ENCODE data around the gene HYOU1. TPM values are rescaled to one million over a fixed set of nuclear protein-coding genes. Genes with fewer than 3 reads are reported as not detected.
"Not testable (repeated sequence)": the region's sequence is repeated elsewhere in the genome, so short reads cannot be mapped to it uniquely, and the experiment has no call there.

Gene HYOU1
- total RNA-seq (100 to 1,000 TPM in 1 of 2 donors, 10 to 100 TPM in 1; 46.6 to 252 TPM), polyA plus RNA-seq (100 to 1,000 TPM in 1 of 2 donors, 10 to 100 TPM in 1; 59.7 to 152 TPM)
- long read RNA-seq, donor 1, full-length matches to known transcripts: 6 of 6 reads
- long read RNA-seq, donor 1, partial matches to known transcripts: 0 of 6 reads
- long read RNA-seq, donor 1, other reads (novel, unspliced or antisense): 0 of 6 reads
- long read RNA-seq, donor 2, partial matches to known transcripts: 35 of 37 reads
- long read RNA-seq, donor 2, other reads (novel, unspliced or antisense): 0 of 37 reads
- long read RNA-seq, donor 3, full-length matches to known transcripts: 1 of 1 reads
- long read RNA-seq, donor 3, partial matches to known transcripts: 0 of 1 reads
- long read RNA-seq, donor 3, other reads (novel, unspliced or antisense): 0 of 1 reads
- long read RNA-seq, donor 4: 0 reads
- long read RNA-seq, donor 5, full-length matches to known transcripts: 2 of 7 reads
- long read RNA-seq, donor 5, partial matches to known transcripts: 5 of 7 reads
- long read RNA-seq, donor 5, other reads (novel, unspliced or antisense): 0 of 7 reads

- H3K4me3 ChIP-seq: peak within 1 kb of the TSS; percentile 89
Observed at GRCh38 chr11:119057000-119057769, at the start of gene HYOU1. TSS of gene HYOU1 (minus strand) at chr11:119057205. CDS start at chr11:119056160, 1,045 bp downstream.

GRCh38 chr11:119103793-119104192 lies 46.8 kb upstream of the HYOU1 start:
- Histone ChIP-seq H3K9me3 (ENCODE audit: control insufficient read depth in 4 of 4, insufficient read depth in 3 of 4, low read length in 3 of 4) (peaks cover 0 to 2% (median 0%) of the 10 kb centered on the region in 4 donors), H3K36me3 (ENCODE audit: control insufficient read depth in 4 of 4, insufficient read depth in 4 of 4, low read length in 4 of 4) (peaks cover 0 to 2% (median 0%) of the 10 kb centered on the region in 4 donors), H3K9ac (ENCODE audit: insufficient read depth in 1 of 2, low read length in 2 of 2) (no peak overlapping the region), H3K4me3 (no peak overlapping the region), H3K27ac (ENCODE audit: low read depth in 1 of 2, low read length in 1 of 2) (no peak overlapping the region), H3K4me1 (ENCODE audit: control insufficient read depth in 5 of 5, insufficient read depth in 5 of 5, low read length in 5 of 5) (peaks cover 4 to 40% (median 23%) of the 10 kb centered on the region in 5 donors), H3K27me3 (ENCODE audit: control insufficient read depth in 3 of 3, insufficient read depth in 3 of 3, low read length in 2 of 3) (no peaks in the 10 kb centered on the region)
- DNase-seq: no peak
- TF ChIP-seq CTCF (IDR thresholded peaks at IDR 0.05; ENCODE audit: control extremely low read depth, extremely low read depth): no peak
- WGBS, 2 donors: 68 to 69% methylated on average over 4 of the region's 4 CpGs
- ATAC-seq (ENCODE audit: insufficient read depth, low FRiP score): no peak

More at GRCh38 chr11:119057000-119057769, at the start of gene HYOU1:
- Histone ChIP-seq H3K9ac (ENCODE audit: insufficient read depth in 1 of 2, low read length in 2 of 2) (peak within 1 kb of the TSS; percentile 70 to 90), H3K27me3 (ENCODE audit: control insufficient read depth in 3 of 3, insufficient read depth in 3 of 3, low read length in 2 of 3) (no peaks in the 10 kb centered on the region), H3K36me3 (ENCODE audit: control insufficient read depth in 4 of 4, insufficient read depth in 4 of 4, low read length in 4 of 4) (peaks cover 16 to 30% (median 27%) of the 10 kb centered on the region in 4 donors), H3K27ac (ENCODE audit: low read depth in 1 of 2, low read length in 1 of 2) (peak within 1 kb of the TSS; percentile 93 to 94), H3K4me1 (ENCODE audit: control insufficient read depth in 5 of 5, insufficient read depth in 5 of 5, low read length in 5 of 5) (peaks cover 0 to 13% (median 7%) of the 10 kb centered on the region in 5 donors), H3K9me3 (ENCODE audit: control insufficient read depth in 4 of 4, insufficient read depth in 3 of 4, low read length in 3 of 4) (no peaks in the 10 kb centered on the region)
- 0% methylated on average over 69 to 79 of the region's 79 CpGs for WGBS, 2 donors
- ATAC-seq (ENCODE audit: insufficient read depth, low FRiP score): peak; percentile 98
- TF ChIP-seq CTCF (IDR thresholded peaks at IDR 0.05; ENCODE audit: control extremely low read depth, extremely low read depth): no peak
- DNase-seq: peak; percentile 96 to 98 (median 97)

GRCh38 chr11:119103161-119103664 lies 46.2 kb upstream of the HYOU1 start:
- DNase-seq; H3K4me3 ChIP-seq; H3K9me3 ChIP-seq (ENCODE audit: control insufficient read depth in 4 of 4, insufficient read depth in 3 of 4, low read length in 3 of 4); H3K9ac ChIP-seq (ENCODE audit: insufficient read depth in 1 of 2, low read length in 2 of 2); ATAC-seq (ENCODE audit: insufficient read depth, low FRiP score); H3K36me3 ChIP-seq (ENCODE audit: control insufficient read depth in 4 of 4, insufficient read depth in 4 of 4, low read length in 4 of 4); H3K27me3 ChIP-seq (ENCODE audit: control insufficient read depth in 3 of 3, insufficient read depth in 3 of 3, low read length in 2 of 3): not testable (repeated sequence)
- Histone ChIP-seq H3K4me1 (ENCODE audit: control insufficient read depth in 5 of 5, insufficient read depth in 5 of 5, low read length in 5 of 5) (peaks cover 4 to 35% (median 18%) of the 10 kb centered on the region in 5 donors), H3K27ac (ENCODE audit: low read depth in 1 of 2, low read length in 1 of 2) (peak overlapping the region; percentile 71 to 92)
- 84 to 89% methylated on average over 18 of the region's 18 CpGs for WGBS, 2 donors

Data from lung (tissue), 16 donors.